HG03378 (cell line): ENCODE data around the gene SKP2.
"Not testable (repeated sequence)": the region's sequence is repeated elsewhere in the genome, so short reads cannot be mapped to it uniquely, and the experiment has no call there.

ENCODE experiments used
- ATAC-seq: cut with Tn5 transposase; IDR thresholded peaks from one replicate; pipeline ENCODE4 v1.9.1; 2021; ENCODE audit warnings: mild to moderate bottlenecking, moderate library complexity; ENCODE audit not compliant: unreplicated experiment

Gene SKP2

GRCh38 chr5:36151434-36152323 is at the start of gene SKP2, which contains the start of gene LMBRD2:
SKP2 (plus strand) TSS chr5:36152111; CDS start chr5:36152263, 152 bp downstream.
LMBRD2 (minus strand) TSS chr5:36151887; CDS start chr5:36143349, 8,538 bp downstream.
- ATAC-seq, result peak; percentile 98

- no peak for ATAC-seq
Observed at GRCh38 chr5:36105819-36106218, 46.1 kb upstream of the SKP2 start.

GRCh38 chr5:36108758-36109460 is 43.0 kb upstream of the SKP2 start:
- no peak for ATAC-seq

- no peak for ATAC-seq
Observed at GRCh38 chr5:36111238-36111637, 40.7 kb upstream of the SKP2 start.

GRCh38 chr5:36125868-36126267 is 26.0 kb upstream of the SKP2 start:
- ATAC-seq, result no peak

- ATAC-seq, result no peak
Observed at GRCh38 chr5:36128795-36129194, 23.1 kb upstream of the SKP2 start.

- ATAC-seq, result not testable (repeated sequence)
Observed at GRCh38 chr5:36129666-36130065, 22.2 kb upstream of the SKP2 start.

- not testable (repeated sequence) for ATAC-seq
Observed at GRCh38 chr5:36133009-36133408, 18.9 kb upstream of the SKP2 start.

GRCh38 chr5:36135988-36136387 is 15.9 kb upstream of the SKP2 start:
- no peak for ATAC-seq

GRCh38 chr5:36136581-36136980 is 15.3 kb upstream of the SKP2 start:
- ATAC-seq, result no peak

- ATAC-seq, result no peak
Observed at GRCh38 chr5:36138900-36139683, 12.8 kb upstream of the SKP2 start.

- no peak for ATAC-seq
Observed at GRCh38 chr5:36145311-36145710, 6.6 kb upstream of the SKP2 start.

- ATAC-seq, result no peak
Observed at GRCh38 chr5:36146390-36146789, 5.5 kb upstream of the SKP2 start.

- no peak for ATAC-seq
Observed at GRCh38 chr5:36147681-36148080, 4.2 kb upstream of the SKP2 start.

- ATAC-seq, result peak; percentile 27
Observed at GRCh38 chr5:36150676-36151433, 1.1 kb upstream of the SKP2 start.

- ATAC-seq, result no peak
Observed at GRCh38 chr5:36152324-36153297, 700 bp downstream of the SKP2 start.

GRCh38 chr5:36153298-36153677 is 1.4 kb downstream of the SKP2 start:
- ATAC-seq, result no peak

- no peak for ATAC-seq
Observed at GRCh38 chr5:36153726-36154125, 1.8 kb downstream of the SKP2 start.

- ATAC-seq, result no peak
Observed at GRCh38 chr5:36155291-36155690, 3.4 kb downstream of the SKP2 start.
